Upper lobe of right lung (tissue), 1 donor: ENCODE measurements around the gene WIF1. TPM values are rescaled to one million over a fixed set of nuclear protein-coding genes. Genes with fewer than 3 reads are reported as not detected.
A peak's percentile ranks its signal among the peaks of the same experiment; 100 is the strongest.

Experiments
- ATAC-seq: fragments of 200-7000 bp; cut with Tn5 transposase; one replicate; pipeline ENCODE4 v1.9.1; 2020; ENCODE audit warnings: mild to moderate bottlenecking, moderate library complexity
- DNase-seq: peaks from one replicate; pipeline ENCODE4 v3.0.0-alpha.2; 2020
- H3K27ac ChIP-seq: fragments of 200-600 bp; one replicate; pipeline ENCODE4 v1.8.0; 2022
- H3K27me3 ChIP-seq: fragments of 200-600 bp; one replicate; pipeline ENCODE4 v1.8.0; 2022; ENCODE audit warnings: mild to moderate bottlenecking
- H3K36me3 ChIP-seq: fragments of 200-600 bp; one replicate; pipeline ENCODE4 v1.8.0; 2022
- H3K4me1 ChIP-seq: fragments of 200-600 bp; one replicate; pipeline ENCODE4 v1.8.0; 2022
- H3K4me3 ChIP-seq: fragments of 200-600 bp; one replicate; pipeline ENCODE4 v1.8.0; 2022; ENCODE audit warnings: mild to moderate bottlenecking
- H3K9me3 ChIP-seq: fragments of 200-600 bp; one replicate; pipeline ENCODE4 v1.8.0; 2022
- CTCF ChIP-seq: fragments of 200-600 bp; IDR thresholded peaks from one replicate; pipeline ENCODE4 v1.8.0; 2022; ENCODE audit warnings: antibody characterized with exemption
- intact Hi-C: fragments of 100-400 bp; cut with DNase I; formaldehyde crosslinking; loops from one replicate; pipeline ENCODE4 v1.11.0; 2022
- total RNA-seq: library from RNA; stranded (reverse); fragmentation: NEBNext Ultra II Directional; extraction: Animal tissue kit (Norgen Biotek cat#: 25700); gene quantifications from one replicate; pipeline ENCODE4 v1.2.1, GENCODE V29; 2021
- donor health status: DM: no; HTN: yes; CAD: no; lungs with severe emphysema.

WIF1 gene
- total RNA-seq, 1 donor from 2014 or later, result 171 TPM

- H3K27ac ChIP-seq, result no peak overlapping the region
- peaks cover 56% of the 10 kb centered on the region for H3K27me3 ChIP-seq
- intact Hi-C loops, result loop anchor here (10.0 kb wide), 1 partner anchor 227 kb away; no protein-coding TSS in a partner anchor
- ATAC-seq, result no peak
- no peak for DNase-seq
- no peaks in the 10 kb centered on the region for H3K36me3 ChIP-seq
- H3K4me3 ChIP-seq, result no peak overlapping the region
- H3K9me3 ChIP-seq, result no peaks in the 10 kb centered on the region
- TF ChIP-seq CTCF, result no peak
- H3K4me1 ChIP-seq, result peaks cover 6% of the 10 kb centered on the region
Observed at GRCh38 chr12:65121956-65122469, 908 bp upstream of the WIF1 start.

DNA sequence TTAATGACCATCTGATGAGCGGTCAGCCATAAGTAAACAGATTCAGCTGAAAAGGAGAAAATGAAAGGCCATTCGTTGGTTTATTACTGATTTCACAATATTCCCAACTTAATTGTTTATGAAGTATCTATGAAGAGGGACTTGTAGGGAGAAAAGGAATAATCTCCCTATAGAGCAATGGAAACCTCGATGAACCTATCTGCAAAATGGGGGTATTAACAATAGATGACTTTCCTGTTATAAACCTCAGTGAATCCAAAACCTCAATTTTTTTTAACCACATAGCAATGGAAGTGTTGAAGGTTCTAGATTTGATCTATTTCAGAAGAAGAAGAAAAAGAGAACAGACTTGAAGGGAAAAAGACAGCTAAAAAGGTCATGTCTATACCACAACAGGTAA lies 2.0 kb downstream of the WIF1 start:
- ATAC-seq, result no peak
- DNase-seq, result no peak
- peaks cover 59% of the 10 kb centered on the region for H3K27me3 ChIP-seq
- intact Hi-C loops, result no loop called here
- H3K4me3 ChIP-seq, result peak overlapping the region; percentile 45
- no peaks in the 10 kb centered on the region for H3K36me3 ChIP-seq
- no peak overlapping the region for H3K27ac ChIP-seq
- peaks cover 6% of the 10 kb centered on the region for H3K4me1 ChIP-seq
- H3K9me3 ChIP-seq, result no peaks in the 10 kb centered on the region
- no peak for TF ChIP-seq CTCF

- ATAC-seq (peak; percentile 16), DNase-seq (no peak)
Observed at GRCh38 chr12:65113621-65114035, 7.5 kb downstream of the WIF1 start.

DNA sequence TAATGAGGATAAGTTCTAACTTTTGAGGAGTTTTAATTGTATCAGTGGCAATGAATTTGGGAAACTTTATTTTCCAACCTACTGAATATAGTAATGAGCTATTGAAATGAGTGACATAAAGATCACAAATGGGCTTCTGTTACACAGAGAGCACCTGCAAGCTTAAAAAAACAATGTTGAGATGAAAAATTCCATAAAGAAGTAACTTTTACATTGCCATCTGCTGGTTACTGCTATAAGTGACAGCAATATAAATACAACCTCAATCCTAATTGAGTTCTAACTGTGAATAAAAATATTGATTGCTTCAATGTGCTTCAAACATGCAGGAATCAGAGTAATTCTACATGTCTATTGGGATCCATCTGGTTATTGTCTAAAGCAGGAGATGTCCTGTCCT lies 14.2 kb downstream of the WIF1 start:
- Histone ChIP-seq H3K36me3 (no peaks in the 10 kb centered on the region), H3K27me3 (no peaks in the 10 kb centered on the region), H3K9me3 (no peaks in the 10 kb centered on the region), H3K4me1 (no peaks in the 10 kb centered on the region), H3K27ac (no peak overlapping the region), H3K4me3 (no peak overlapping the region)
- ATAC-seq (no peak), DNase-seq (no peak)
- TF ChIP-seq CTCF, result peak; percentile 37
- intact Hi-C loops, result no loop called here

More at GRCh38 chr12:65113621-65114035, 7.5 kb downstream of the WIF1 start:
- no peaks in the 10 kb centered on the region for H3K4me1 ChIP-seq
- H3K36me3 ChIP-seq, result no peaks in the 10 kb centered on the region
- H3K27ac ChIP-seq, result no peak overlapping the region
- H3K9me3 ChIP-seq, result no peaks in the 10 kb centered on the region
- peaks cover 9% of the 10 kb centered on the region for H3K27me3 ChIP-seq
- intact Hi-C loops, result no loop called here
- no peak overlapping the region for H3K4me3 ChIP-seq
- TF ChIP-seq CTCF, result no peak

GRCh38 chr12:65100140-65100539 lies 21.0 kb downstream of the WIF1 start:
- ATAC-seq, result no peak
- H3K9me3 ChIP-seq, result no peaks in the 10 kb centered on the region
- peak; percentile 22 for TF ChIP-seq CTCF
- no peaks in the 10 kb centered on the region for H3K4me1 ChIP-seq
- H3K4me3 ChIP-seq, result no peak overlapping the region
- no peak for DNase-seq
- intact Hi-C loops, result no loop called here
- no peaks in the 10 kb centered on the region for H3K27me3 ChIP-seq
- no peak overlapping the region for H3K27ac ChIP-seq
- no peaks in the 10 kb centered on the region for H3K36me3 ChIP-seq

DNA sequence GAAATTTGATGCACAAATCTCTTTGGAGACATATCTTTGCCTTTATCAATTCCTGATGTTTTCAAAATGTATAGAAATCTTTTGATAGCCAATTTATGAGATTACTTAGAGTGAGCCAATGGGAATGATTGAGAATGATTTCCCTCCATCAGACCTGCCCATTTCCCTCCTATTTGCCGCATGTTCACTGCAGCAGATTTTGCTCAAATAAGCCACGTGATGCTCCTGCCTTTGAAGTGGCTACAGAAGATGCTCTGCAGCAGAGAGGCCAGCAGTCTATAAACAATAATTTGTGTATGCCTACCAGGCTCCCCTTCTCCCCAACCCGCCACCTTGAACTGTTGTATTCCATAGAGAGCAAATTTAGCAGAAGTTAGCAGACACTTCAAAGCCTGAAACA lies 21.9 kb downstream of the WIF1 start:
- intact Hi-C loops, result no loop called here
- Histone ChIP-seq H3K4me3 (no peak overlapping the region), H3K36me3 (no peaks in the 10 kb centered on the region), H3K27me3 (no peaks in the 10 kb centered on the region), H3K27ac (no peak overlapping the region), H3K9me3 (no peaks in the 10 kb centered on the region), H3K4me1 (no peaks in the 10 kb centered on the region)
- no peak for TF ChIP-seq CTCF
- ATAC-seq (no peak), DNase-seq (no peak)
